HG03520 (cell line): ENCODE results near the gene KCNIP3.

ENCODE experiments used
- ATAC-seq: cut with Tn5 transposase; IDR thresholded peaks from one replicate; pipeline ENCODE4 v1.9.1; 2021; ENCODE audit warnings: mild to moderate bottlenecking, moderate library complexity; ENCODE audit not compliant: unreplicated experiment

Gene KCNIP3

GRCh38 chr2:95312543-95313201 is 15.5 kb downstream of the KCNIP3 start:
- no peak for ATAC-seq

- no peak for ATAC-seq
Measured at GRCh38 chr2:95313296-95314131, 16.4 kb downstream of the KCNIP3 start.

GRCh38 chr2:95314598-95314963 is 17.4 kb downstream of the KCNIP3 start:
- ATAC-seq, result no peak

GRCh38 chr2:95314964-95315611 is 17.9 kb downstream of the KCNIP3 start:
- ATAC-seq, result no peak

- ATAC-seq, result no peak
Measured at GRCh38 chr2:95315801-95316411, 18.8 kb downstream of the KCNIP3 start.

GRCh38 chr2:95316466-95317122 is 19.4 kb downstream of the KCNIP3 start:
- ATAC-seq, result no peak

GRCh38 chr2:95317123-95317500 is 20.0 kb downstream of the KCNIP3 start:
- no peak for ATAC-seq

GRCh38 chr2:95317665-95318425 is 20.7 kb downstream of the KCNIP3 start:
- no peak for ATAC-seq

GRCh38 chr2:95318431-95319220 is 21.5 kb downstream of the KCNIP3 start:
- no peak for ATAC-seq

GRCh38 chr2:95319481-95320343 is 22.6 kb downstream of the KCNIP3 start:
- no peak for ATAC-seq

GRCh38 chr2:95320344-95320712 is 23.2 kb downstream of the KCNIP3 start:
- no peak for ATAC-seq

GRCh38 chr2:95320986-95321767 is 24.0 kb downstream of the KCNIP3 start:
- ATAC-seq, result no peak

GRCh38 chr2:95323347-95324155 is 26.4 kb downstream of the KCNIP3 start:
- ATAC-seq, result no peak

GRCh38 chr2:95325026-95325425 is 27.9 kb downstream of the KCNIP3 start:
- no peak for ATAC-seq

- no peak for ATAC-seq
Measured at GRCh38 chr2:95325590-95326432, 28.7 kb downstream of the KCNIP3 start.
